PC-3 (cell line): ENCODE measurements around the gene HMCN2. TPM values are rescaled to one million over a fixed set of nuclear protein-coding genes. Genes with fewer than 3 reads are reported as not detected.

Experiments
- ATAC-seq: fragments of 200-7000 bp; cut with Tn5 transposase; 2 replicates; pipeline ENCODE4 v1.9.1; 2020; ENCODE audit warnings: mild to moderate bottlenecking, moderate library complexity
- BruUV-seq: library from RNA; stranded (reverse); fragments of 400-500 nt; replicated peaks from 2 replicates; lab custom pipeline; 2021; lab: Mats Ljungman, UMichigan
- CTCF ChIA-PET: fragments of 300-600 bp; sonication (Branson Sonifier 250); formaldehyde crosslinking; loops from one replicate; lab custom pipeline; 2022; ENCODE audit warnings: antibody characterized with exemption; lab: Charles Lee
- POLR2A ChIA-PET: fragments of 300-600 bp; sonication (Branson Sonifier 250); formaldehyde crosslinking; loops from one replicate; lab custom pipeline; 2022; ENCODE audit warnings: antibody characterized with exemption; ENCODE audit not compliant: unreplicated experiment; lab: Charles Lee
- DNase-seq: peaks from one replicate; pipeline ENCODE4 v3.0.0-alpha.2; 2015
- H2AFZ ChIP-seq: fragments of 300-600 bp; sonication (generic); 2 replicates; pipeline ENCODE4 v1.6.0; 2016; ENCODE audit warnings: antibody characterized with exemption, low read length
- H3F3A ChIP-seq: fragments of 300-600 bp; sonication (generic); one replicate; pipeline ENCODE4 v1.6.0; 2017; ENCODE audit warnings: antibody characterized with exemption, low read length, control low read depth, mild to moderate bottlenecking; ENCODE audit not compliant: unreplicated experiment
- H3K27ac ChIP-seq: fragments of 300-600 bp; sonication (generic); 2 replicates; pipeline ENCODE4 v1.5.1; 2016; ENCODE audit warnings: mild to moderate bottlenecking, low read length
- H3K27me3 ChIP-seq: fragments of 300-600 bp; sonication (generic); 2 replicates; pipeline ENCODE4 v1.6.1; 2016; ENCODE audit warnings: low read length, mixed read lengths
- H3K36me3 ChIP-seq: fragments of 300-600 bp; sonication (generic); 2 replicates; pipeline ENCODE4 v1.6.1; 2016; ENCODE audit warnings: low read depth, mixed run types, low read length, mixed read lengths
- H3K4me1 ChIP-seq: fragments of 300-600 bp; sonication (generic); 2 replicates; pipeline ENCODE4 v1.5.1; 2016; ENCODE audit warnings: low read length; ENCODE audit not compliant: insufficient read depth
- H3K4me2 ChIP-seq: fragments of 300-600 bp; sonication (generic); 2 replicates; pipeline ENCODE4 v1.6.0; 2016; ENCODE audit warnings: low read length
- H3K4me3 ChIP-seq: fragments of 300-600 bp; sonication (generic); 2 replicates; pipeline ENCODE4 v1.5.1; 2016; ENCODE audit warnings: mild to moderate bottlenecking, low read length, mixed read lengths
- H3K79me2 ChIP-seq: fragments of 300-600 bp; sonication (generic); 2 replicates; pipeline ENCODE4 v1.6.1; 2017; ENCODE audit warnings: low read length, mixed read lengths
- H3K9ac ChIP-seq: fragments of 300-600 bp; sonication (generic); 2 replicates; pipeline ENCODE4 v1.6.0; 2016; ENCODE audit warnings: mild to moderate bottlenecking, low read length
- H3K9me2 ChIP-seq: fragments of 300-600 bp; sonication (generic); replicated peaks from 2 replicates; pipeline ENCODE4 v1.6.1; 2016; ENCODE audit warnings: mixed run types, low read length, mixed read lengths
- H3K9me3 ChIP-seq: fragments of 300-600 bp; sonication (generic); 2 replicates; pipeline ENCODE4 v1.6.1; 2016; ENCODE audit warnings: low read length, mixed read lengths
- H4K20me1 ChIP-seq: fragments of 300-600 bp; sonication (generic); 2 replicates; pipeline ENCODE4 v1.6.1; 2016; ENCODE audit warnings: low read length, mixed read lengths
- CTCF ChIP-seq: fragments of 300-600 bp; sonication (generic); conservative IDR thresholded peaks from 2 replicates; pipeline ENCODE4 v1.5.1; 2017; ENCODE audit warnings: antibody characterized with exemption, low read depth, mild to moderate bottlenecking, low read length
- EZH2 ChIP-seq: fragments of 300-600 bp; sonication (generic); IDR thresholded peaks from one replicate; pipeline ENCODE4 v1.6.1; 2017; ENCODE audit warnings: antibody characterized with exemption, mild to moderate bottlenecking, low read length; ENCODE audit not compliant: unreplicated experiment
- EZH2phosphoT487 ChIP-seq: fragments of 300-600 bp; sonication (generic); IDR thresholded peaks from 2 replicates; pipeline ENCODE4 v1.6.1; 2018; ENCODE audit warnings: mild to moderate bottlenecking, antibody characterized with exemption, low read length, borderline replicate concordance
- intact Hi-C: fragments of 100-400 bp; cut with micrococcal nuclease; formaldehyde crosslinking; loops from 2 replicates; pipeline ENCODE4 v1.9.0; 2023
- total RNA-seq: library from RNA; depleted of rRNA; stranded (reverse); fragments of >200 nt; gene quantifications from 2 replicates; pipeline ENCODE4 v1.2.3, GENCODE V29; 2014

HMCN2 gene
- total RNA-seq, 1 experiment from 2014 or later, result 0.11 TPM

- no peak overlapping the region for H3K4me2 ChIP-seq
- H3K36me3 ChIP-seq, result no peaks in the 10 kb centered on the region
- no TSS peak for BruUV-seq
- H3K27me3 ChIP-seq, result no peaks in the 10 kb centered on the region
- DNase-seq, result no peak
- ChIA-PET CTCF (interaction anchor here (0.6 kb wide), 1 partner anchor 182 kb away, joined by 3 read pairs; no protein-coding TSS in a partner anchor), POLR2A (no interaction called here)
- H3K9me2 ChIP-seq, result no peaks in the 10 kb centered on the region
- ATAC-seq, result no peak
- intact Hi-C loops, result no loop called here
- H3K9ac ChIP-seq, result no peak overlapping the region
- H3K79me2 ChIP-seq, result no peaks in the 10 kb centered on the region
- H2AFZ ChIP-seq, result no peak overlapping the region
- no peak for TF ChIP-seq EZH2phosphoT487
- TF ChIP-seq EZH2, result no peak
- TF ChIP-seq CTCF, result no peak
- peaks cover 7% of the 10 kb centered on the region for H3K4me1 ChIP-seq
- H3K27ac ChIP-seq, result no peak overlapping the region
- no peaks in the 10 kb centered on the region for H3F3A ChIP-seq
- no peaks in the 10 kb centered on the region for H4K20me1 ChIP-seq
- no peaks in the 10 kb centered on the region for H3K9me3 ChIP-seq
- H3K4me3 ChIP-seq, result no peak overlapping the region
These were observed 161.8 kb downstream of the HMCN2 start for GRCh38 chr9:130427326-130427725.

- CTCF ChIA-PET, result no interaction called here
- no peaks in the 10 kb centered on the region for H4K20me1 ChIP-seq
- DNase-seq (no peak), ATAC-seq (no peak)
- no peaks in the 10 kb centered on the region for H3K9me3 ChIP-seq
- H3K4me1 ChIP-seq, result peaks cover 12% of the 10 kb centered on the region
- H3K9ac ChIP-seq, result no peak overlapping the region
- no peak overlapping the region for H2AFZ ChIP-seq
- POLR2A ChIA-PET, result no interaction called here
- H3F3A ChIP-seq, result no peaks in the 10 kb centered on the region
- H3K27ac ChIP-seq, result no peak overlapping the region
- TF ChIP-seq EZH2, result no peak
- no peak for TF ChIP-seq CTCF
- TF ChIP-seq EZH2phosphoT487, result no peak
- no peaks in the 10 kb centered on the region for H3K9me2 ChIP-seq
- H3K36me3 ChIP-seq, result no peaks in the 10 kb centered on the region
- BruUV-seq, result no TSS peak
- intact Hi-C loops, result no loop called here
- H3K4me2 ChIP-seq, result no peak overlapping the region
- no peaks in the 10 kb centered on the region for H3K79me2 ChIP-seq
- H3K4me3 ChIP-seq, result no peak overlapping the region
- no peaks in the 10 kb centered on the region for H3K27me3 ChIP-seq
These were observed 162.6 kb downstream of the HMCN2 start for GRCh38 chr9:130428086-130428665.

GRCh38 chr9:130429381-130429780 lies 163.8 kb downstream of the HMCN2 start:
- Histone ChIP-seq H3K9me3 (no peaks in the 10 kb centered on the region), H2AFZ (no peak overlapping the region), H3K79me2 (no peaks in the 10 kb centered on the region), H3K9ac (no peak overlapping the region), H3K4me3 (no peak overlapping the region), H3K4me2 (no peak overlapping the region), H3K27ac (no peak overlapping the region), H3K9me2 (no peaks in the 10 kb centered on the region), H3K4me1 (peaks cover 12% of the 10 kb centered on the region), H4K20me1 (no peaks in the 10 kb centered on the region), H3K36me3 (no peaks in the 10 kb centered on the region), H3F3A (no peaks in the 10 kb centered on the region), H3K27me3 (no peaks in the 10 kb centered on the region)
- TF ChIP-seq CTCF, result no peak
- TF ChIP-seq EZH2, result no peak
- TF ChIP-seq EZH2phosphoT487, result no peak
- intact Hi-C loops, result no loop called here
- CTCF ChIA-PET, result no interaction called here
- no peak for ATAC-seq
- BruUV-seq, result no TSS peak
- DNase-seq, result no peak
- POLR2A ChIA-PET, result no interaction called here
